ENCODE results near the gene TFEB.
"Not testable (repeated sequence)": the region's sequence is repeated elsewhere in the genome, so short reads cannot be mapped to it uniquely, and the experiment has no call there.

The TFEB gene

GRCh38 chr6:41771058-41771983 lies 35.9 kb upstream of the TFEB start:
- H3K4me3 ChIP-seq (ENCODE audit: low read length), result no peak overlapping the region
- TF ChIP-seq ZNF274 (IDR thresholded peaks at IDR 0.05; ENCODE audit: low read depth, low read length), result no peak

GRCh38 chr6:41770381-41771057 lies 35.1 kb upstream of the TFEB start:
- TF ChIP-seq ZNF274 (IDR thresholded peaks at IDR 0.05; ENCODE audit: low read depth, low read length), result no peak

GRCh38 chr6:41769376-41769775 lies 34.0 kb upstream of the TFEB start:
- no peak for TF ChIP-seq ZNF274 (IDR thresholded peaks at IDR 0.05; ENCODE audit: low read depth, low read length)
- H3K4me3 ChIP-seq (ENCODE audit: low read length), result no peak overlapping the region

More at GRCh38 chr6:41770381-41771057, 35.1 kb upstream of the TFEB start:
- no peak overlapping the region for H3K4me3 ChIP-seq (ENCODE audit: low read length)

- no peak overlapping the region for H3K4me3 ChIP-seq (ENCODE audit: low read length)
- TF ChIP-seq ZNF274 (IDR thresholded peaks at IDR 0.05; ENCODE audit: low read depth, low read length), result no peak
These were observed 33.3 kb upstream of the TFEB start for GRCh38 chr6:41768545-41769308.

- H3K4me3 ChIP-seq (ENCODE audit: low read length), result no peak overlapping the region
- no peak for TF ChIP-seq ZNF274 (IDR thresholded peaks at IDR 0.05; ENCODE audit: low read depth, low read length)
These were observed 31.9 kb upstream of the TFEB start for GRCh38 chr6:41767112-41767833.

- not testable (repeated sequence) for H3K4me3 ChIP-seq (ENCODE audit: low read length)
These were observed 30.7 kb upstream of the TFEB start for GRCh38 chr6:41766043-41766664.

- H3K4me3 ChIP-seq (ENCODE audit: low read length), result no peak overlapping the region
- TF ChIP-seq ZNF274 (IDR thresholded peaks at IDR 0.05; ENCODE audit: low read depth, low read length), result no peak
These were observed 28.1 kb upstream of the TFEB start for GRCh38 chr6:41763470-41763869.

- TF ChIP-seq ZNF274 (IDR thresholded peaks at IDR 0.05; ENCODE audit: low read depth, low read length), result no peak
These were observed 24.6 kb upstream of the TFEB start for GRCh38 chr6:41759905-41760579.

GRCh38 chr6:41759106-41759904 lies 23.9 kb upstream of the TFEB start:
- TF ChIP-seq ZNF274 (IDR thresholded peaks at IDR 0.05; ENCODE audit: low read depth, low read length), result no peak

More at GRCh38 chr6:41759905-41760579, 24.6 kb upstream of the TFEB start:
- no peak overlapping the region for H3K4me3 ChIP-seq (ENCODE audit: low read length)

GRCh38 chr6:41758641-41759035 lies 23.2 kb upstream of the TFEB start:
- H3K4me3 ChIP-seq (ENCODE audit: low read length), result no peak overlapping the region
- TF ChIP-seq ZNF274 (IDR thresholded peaks at IDR 0.05; ENCODE audit: low read depth, low read length), result no peak

More at GRCh38 chr6:41759106-41759904, 23.9 kb upstream of the TFEB start:
- H3K4me3 ChIP-seq (ENCODE audit: low read length), result no peak overlapping the region

- H3K4me3 ChIP-seq (ENCODE audit: low read length), result no peak overlapping the region
- no peak for TF ChIP-seq ZNF274 (IDR thresholded peaks at IDR 0.05; ENCODE audit: low read depth, low read length)
These were observed 22.7 kb upstream of the TFEB start for GRCh38 chr6:41757931-41758640.
